K562 (cell line): ENCODE data around the gene URAD. TPM values are rescaled to one million over a fixed set of nuclear protein-coding genes. Genes with fewer than 3 reads are reported as not detected.

Source experiments
- ATAC-seq: fragments of 200-7000 bp; cut with Tn5 transposase; 3 replicates; pipeline ENCODE4 v1.9.1; 2020; ENCODE audit warnings: moderate library complexity
- BruUV-seq: library from RNA; stranded (reverse); fragments of 400-500 nt; replicated peaks from 2 replicates; lab custom pipeline; 2021; lab: Mats Ljungman, UMichigan
- CTCF ChIA-PET: fragments of 300-600 bp; formaldehyde crosslinking; extraction: SDS; loops from one replicate; lab custom pipeline; 2021; ENCODE audit warnings: low intra/inter-chr PET ratio; lab: Yijun Ruan, JAX
- POLR2A ChIA-PET: fragments of 300-600, 350-650 bp; sonication (Branson Sonifier 250); formaldehyde crosslinking; extraction: SDS; loops from one replicate; lab custom pipeline; 2021; ENCODE audit warnings: antibody characterized with exemption, inconsistent platforms; lab: Yijun Ruan, JAX
- DNase-seq, 4 experiments: peaks; one replicate each; pipeline versions ENCODE4 v3.0.0 to v3.0.0-alpha.2; 2011 to 2018; ENCODE audit warnings: low spot score in 3 of 4, mixed read lengths in 3 of 4; ENCODE audit errors: extremely low read depth in 1 of 4
- FAIRE-seq: peaks from 2 replicates; lab custom pipeline; 2011; peaks lifted over from hg19 to GRCh38; lab: Jason Lieb, UNC
- H2AFZ ChIP-seq: 2 replicates; pipeline ENCODE4 v1.6.0; 2011; ENCODE audit warnings: low read depth, low read length, control low read depth, inconsistent platforms
- H3K27ac ChIP-seq: fragments of 200-600 bp; 3 replicates; pipeline ENCODE4 v1.8.0; 2011; ENCODE audit warnings: low read depth, mild to moderate bottlenecking, control low read depth, inconsistent platforms, low read length, moderate library complexity, mixed read lengths; ENCODE audit errors: extremely low read depth
- H3K27me3 ChIP-seq, 2 experiments: fragments of 300-600 bp in 1 of 2; 2 replicates in 1 of 2; 3 replicates in 1 of 2; pipeline versions ENCODE4 v1.6.0 to v1.8.0; 2011; ENCODE audit warnings: inconsistent platforms in 2 of 2, low read length in 2 of 2, mild to moderate bottlenecking in 1 of 2, mixed read lengths in 1 of 2, moderate library complexity in 1 of 2; ENCODE audit not compliant: control insufficient read depth in 2 of 2, insufficient read depth in 2 of 2
- H3K36me3 ChIP-seq: fragments of 300-600 bp; 3 replicates; pipeline ENCODE4 v1.8.0; 2011; ENCODE audit warnings: mild to moderate bottlenecking, low read length, inconsistent platforms; ENCODE audit not compliant: control insufficient read depth, insufficient read depth
- H3K4me1 ChIP-seq, 2 experiments: fragments of 200-600 bp in 1 of 2; replicated peaks in 1 of 2; 2 replicates in 1 of 2; 3 replicates in 1 of 2; pipeline versions ENCODE4 v1.5.1 to v1.8.0; 2011; ENCODE audit warnings: inconsistent platforms in 2 of 2, low read length in 2 of 2, mild to moderate bottlenecking in 1 of 2, mixed read lengths in 1 of 2, moderate library complexity in 1 of 2; ENCODE audit not compliant: control insufficient read depth in 2 of 2, insufficient read depth in 2 of 2
- H3K4me2 ChIP-seq: 2 replicates; pipeline ENCODE4 v1.6.1; 2011; ENCODE audit warnings: low read length, control low read depth, inconsistent platforms, mixed read lengths; ENCODE audit not compliant: insufficient read depth
- H3K4me3 ChIP-seq: fragments of 200-600 bp; sonication (generic), shearing (Covaris generic); 2 replicates; pipeline ENCODE4 v1.5.1; 2016; ENCODE audit warnings: control low read depth, inconsistent platforms
- H3K79me2 ChIP-seq: fragments of 200-600 bp; 3 replicates; pipeline ENCODE4 v1.8.0; 2011; ENCODE audit warnings: low read length, inconsistent platforms; ENCODE audit not compliant: control insufficient read depth, insufficient read depth
- H3K9ac ChIP-seq, 2 experiments: 2 replicates each; pipeline versions ENCODE4 v1.6.0 to v1.6.1; 2011; ENCODE audit warnings: low read depth in 2 of 2, low read length in 2 of 2, control low read depth in 1 of 2, inconsistent platforms in 1 of 2, mild to moderate bottlenecking in 1 of 2, mixed read lengths in 1 of 2; ENCODE audit not compliant: insufficient read depth in 1 of 2
- H3K9me1 ChIP-seq: one replicate; pipeline ENCODE4 v1.6.0; 2011; ENCODE audit warnings: inconsistent platforms, mild to moderate bottlenecking, low read length, moderate library complexity; ENCODE audit not compliant: control insufficient read depth, insufficient read depth
- H3K9me3 ChIP-seq: replicated peaks from 2 replicates; pipeline ENCODE4 v1.5.1; 2011; ENCODE audit warnings: low read depth, low read length, inconsistent platforms; ENCODE audit not compliant: control insufficient read depth, insufficient read depth
- H4K20me1 ChIP-seq: replicated peaks from 2 replicates; pipeline ENCODE4 v1.6.1; 2011; ENCODE audit warnings: low read length, inconsistent platforms, mixed read lengths; ENCODE audit not compliant: control insufficient read depth, insufficient read depth
- CBX5 ChIP-seq: IDR thresholded peaks from 2 replicates; pipeline ENCODE4 v1.6.1; 2014; ENCODE audit warnings: low read depth, borderline replicate concordance
- DACH1 ChIP-seq: fragments of 450-650 bp; IDR thresholded peaks from 2 replicates; pipeline ENCODE4 v1.6.1; 2018; ENCODE audit not compliant: partially characterized antibody
- HDAC3 ChIP-seq: fragments of 450-650 bp; IDR thresholded peaks from 2 replicates; pipeline ENCODE4 v1.6.1; 2018; ENCODE audit warnings: borderline replicate concordance, mild to moderate bottlenecking, moderate library complexity; ENCODE audit not compliant: partially characterized antibody
- KLF10 ChIP-seq: fragments of 250-450 bp; sonication (Bioruptor Pico); IDR thresholded peaks from 2 replicates; pipeline ENCODE4 v1.6.1; 2021; ENCODE audit warnings: matching md5 sums
- NCOA1 ChIP-seq: fragments of 450-650 bp; IDR thresholded peaks from 2 replicates; pipeline ENCODE4 v1.6.1; 2016; ENCODE audit warnings: low read depth
- XRCC5 ChIP-seq: fragments of 200-400 bp; formaldehyde crosslinking; IDR thresholded peaks from 2 replicates; pipeline ENCODE4 v1.6.1; 2017; ENCODE audit warnings: low read depth, mild to moderate bottlenecking, low read length
- ZFPM2 ChIP-seq: fragments of 250-450 bp; sonication (Bioruptor Pico); IDR thresholded peaks from 2 replicates; pipeline ENCODE4 v1.5.1; 2022; ENCODE audit warnings: mild to moderate bottlenecking
- WGBS: fragments of 100-300 bp; shearing (Covaris generic); methylation state at CpG from one replicate; pipeline ENCODE4 v1.1.6; 2016; ENCODE audit warnings: low coverage, mixed read lengths; ENCODE audit not compliant: insufficient coverage; ENCODE audit errors: missing lambda C conversion rate; 5-methylcytosine and 5-hydroxymethylcytosine counted together
- in situ Hi-C: fragments of 300-500 bp; cut with MboI; formaldehyde crosslinking; loops from 4 replicates; pipeline ENCODE4 v1.15.0; 2018; ENCODE audit warnings: inconsistent platforms, mixed read lengths
- intact Hi-C: fragments of 100-400 bp; cut with micrococcal nuclease; formaldehyde crosslinking; loops from 2 replicates; pipeline ENCODE4 v1.14.2; 2022
- polyA plus RNA-seq, 8 experiments: library from polyadenylated mRNA; depleted of rRNA in 4 of 8; stranded (reverse) in 5 of 8; unstranded in 3 of 8; fragments of >200 nt; fragmentation: Nextera tagmentation in 2 of 8; fragmentation: Illumina TruSeq in 1 of 8; extraction: Ambion mirVana in 2 of 8; extraction: Trizol in 1 of 8; gene quantifications; 2 replicates each; pipeline versions ENCODE4 v1.2.1 to v1.2.3, GENCODE V29; 2011 to 2014; ENCODE audit warnings: inconsistent platforms in 1 of 8, missing spikeins in 1 of 8
- total RNA-seq, 7 experiments: library from RNA; depleted of rRNA in 6 of 7; stranded (reverse); fragments of >200 nt in 6 of 7; fragmentation: Illumina TruSeq in 2 of 7; extraction: Trizol in 2 of 7; gene quantifications; 2 replicates each; pipeline versions ENCODE4 v1.2.1 to v1.2.3, GENCODE V29; 2011 to 2021; ENCODE audit warnings: low replicate concordance in 1 of 7
- TF ChIP-seq, protein P1 (sequence below): fragments of 250-450 bp; sonication (Bioruptor Pico); IDR thresholded peaks from 2 replicates; pipeline ENCODE4 v1.8.0; 2021; ENCODE audit warnings: moderate library complexity, mild to moderate bottlenecking, inconsistent platforms

URAD gene
- total and polyA plus RNA-seq, 9 of the 15 experiments (the other 6 are each of a cell fraction or from before 2014, with no cell fraction given), result not detected

DNA sequence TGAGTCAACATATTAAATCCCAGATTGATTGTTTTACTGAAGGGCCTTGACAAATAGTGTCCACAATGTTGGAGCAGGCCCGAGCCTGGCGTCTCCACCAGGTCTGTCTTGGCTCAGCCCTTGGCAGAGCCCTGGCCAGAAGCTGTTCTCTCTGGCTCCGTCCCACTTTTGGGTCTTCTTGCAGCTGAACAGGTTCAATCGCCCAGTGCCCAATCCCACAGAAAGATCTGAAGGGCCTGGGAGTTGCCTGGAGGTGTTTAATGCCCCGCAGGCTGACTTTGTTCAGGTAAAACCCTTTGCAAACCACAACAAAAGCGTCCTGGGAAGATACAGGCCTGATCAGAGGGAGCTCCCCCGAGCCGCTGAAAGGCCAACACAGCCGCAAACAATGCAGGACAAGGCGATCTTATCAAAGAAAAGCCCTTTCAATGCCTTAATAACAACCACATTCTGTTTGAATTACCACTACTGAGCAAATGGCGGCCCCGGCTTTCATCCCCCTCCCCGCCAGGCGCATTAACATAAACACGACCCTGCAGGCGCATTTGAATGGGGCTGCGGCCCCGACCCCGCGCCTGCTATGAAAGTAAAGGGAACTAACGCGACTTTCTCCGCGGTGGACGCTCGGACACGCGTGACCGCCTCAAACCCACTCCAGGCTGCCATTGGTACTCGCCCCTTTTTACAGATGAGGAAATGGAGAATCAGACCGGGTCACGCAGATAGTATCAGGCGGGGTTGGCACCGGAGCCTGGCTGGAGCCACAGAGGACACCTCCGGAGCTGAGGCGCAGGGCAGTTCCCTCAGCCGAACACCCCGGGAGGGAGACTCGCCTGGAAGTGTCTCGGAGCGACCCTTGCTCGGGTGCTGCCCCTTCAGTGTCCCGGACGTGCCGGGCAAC is 22.5 kb downstream of the URAD start:
- Histone ChIP-seq H2AFZ (no peak overlapping the region), H3K4me3 (no peak overlapping the region), H3K36me3 (no peaks in the 10 kb centered on the region), H3K4me2 (no peak overlapping the region), H3K27me3 (peaks cover 12 to 75% of the 10 kb centered on the region in 2 experiments; a peak in 4 of 5 replicates), H3K9me1 (no peaks in the 10 kb centered on the region), H3K9me3 (no peaks in the 10 kb centered on the region), H4K20me1 (no peaks in the 10 kb centered on the region; the same call in 1 of the 2 replicates), H3K27ac (no peak overlapping the region), H3K4me1 (peaks cover 0 to 3% of the 10 kb centered on the region in 2 experiments; a peak in 1 of 5 replicates), H3K79me2 (no peaks in the 10 kb centered on the region), H3K9ac (no peak overlapping the region; a peak in 1 of 4 replicates)
- BruUV-seq, result no TSS peak
- in situ Hi-C loops, result loop anchor here (25.0 kb wide), 1 partner anchor 454 kb away; no protein-coding TSS in a partner anchor
- WGBS, result 4% methylated on average over 36 of the region's 45 CpGs
- CTCF ChIA-PET, result no interaction called here
- TF ChIP-seq CBX5, result no peak
- POLR2A ChIA-PET, result interaction anchor here (0.6 kb wide), 1 partner anchor 182 kb away, joined by 3 read pairs; no protein-coding TSS in a partner anchor
- intact Hi-C loops, result no loop called here
- ATAC-seq, result no peak
- FAIRE-seq, result no peak
- no peak for DNase-seq

GRCh38 chr13:27965343-27965739 is 23.2 kb downstream of the URAD start:
- ChIA-PET CTCF (no interaction called here), POLR2A (interaction anchor here (0.6 kb wide), 1 partner anchor 181 kb away, joined by 3 read pairs; no protein-coding TSS in a partner anchor)
- Histone ChIP-seq H3K27me3 (peaks cover 12 to 73% of the 10 kb centered on the region in 2 experiments; a peak in 4 of 5 replicates), H2AFZ (no peak overlapping the region), H3K9me3 (no peaks in the 10 kb centered on the region), H3K36me3 (no peaks in the 10 kb centered on the region), H3K27ac (no peak overlapping the region), H4K20me1 (no peaks in the 10 kb centered on the region; the same call in 1 of the 2 replicates), H3K9ac (no peak overlapping the region), H3K4me2 (no peak overlapping the region)
- ATAC-seq (no peak), DNase-seq (no peak), FAIRE-seq (no peak)
- intact Hi-C loops, result no loop called here
- BruUV-seq, result no TSS peak
- TF ChIP-seq ZFPM2 (CRISPR knock-in tag) (no peak), XRCC5 (no peak), NCOA1 (no peak), HDAC3 (no peak), KLF10 (CRISPR knock-in tag) (no peak), DACH1 (no peak)
- TF ChIP-seq, protein P1, sequence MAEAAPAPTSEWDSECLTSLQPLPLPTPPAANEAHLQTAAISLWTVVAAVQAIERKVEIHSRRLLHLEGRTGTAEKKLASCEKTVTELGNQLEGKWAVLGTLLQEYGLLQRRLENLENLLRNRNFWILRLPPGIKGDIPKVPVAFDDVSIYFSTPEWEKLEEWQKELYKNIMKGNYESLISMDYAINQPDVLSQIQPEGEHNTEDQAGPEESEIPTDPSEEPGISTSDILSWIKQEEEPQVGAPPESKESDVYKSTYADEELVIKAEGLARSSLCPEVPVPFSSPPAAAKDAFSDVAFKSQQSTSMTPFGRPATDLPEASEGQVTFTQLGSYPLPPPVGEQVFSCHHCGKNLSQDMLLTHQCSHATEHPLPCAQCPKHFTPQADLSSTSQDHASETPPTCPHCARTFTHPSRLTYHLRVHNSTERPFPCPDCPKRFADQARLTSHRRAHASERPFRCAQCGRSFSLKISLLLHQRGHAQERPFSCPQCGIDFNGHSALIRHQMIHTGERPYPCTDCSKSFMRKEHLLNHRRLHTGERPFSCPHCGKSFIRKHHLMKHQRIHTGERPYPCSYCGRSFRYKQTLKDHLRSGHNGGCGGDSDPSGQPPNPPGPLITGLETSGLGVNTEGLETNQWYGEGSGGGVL (CRISPR knock-in tag), result no peak
- TF ChIP-seq, all 486 proteins: peak for 0
- Histone ChIP-seq H3K79me2 (no peaks in the 10 kb centered on the region), H3K9me1 (no peaks in the 10 kb centered on the region), H3K4me3 (no peak overlapping the region), H3K4me1 (peaks cover 0 to 9% of the 10 kb centered on the region in 2 experiments; a peak in 2 of 5 replicates)
- WGBS, result 2% methylated on average over 5 of the region's 7 CpGs
- in situ Hi-C loops, result loop anchor here (25.0 kb wide), 1 partner anchor 453 kb away; no protein-coding TSS in a partner anchor
